K562 (cell line): ENCODE measurements around the gene MBNL1. TPM values are rescaled to one million over a fixed set of nuclear protein-coding genes. Genes with fewer than 3 reads are reported as not detected.

Experiments
- ATAC-seq: fragments of 200-7000 bp; cut with Tn5 transposase; 3 replicates; pipeline ENCODE4 v1.9.1; 2020; ENCODE audit warnings: moderate library complexity
- BruUV-seq: library from RNA; stranded (reverse); fragments of 400-500 nt; replicated peaks from 2 replicates; lab custom pipeline; 2021; lab: Mats Ljungman, UMichigan
- CTCF ChIA-PET: fragments of 300-600 bp; formaldehyde crosslinking; extraction: SDS; loops from one replicate; lab custom pipeline; 2021; ENCODE audit warnings: low intra/inter-chr PET ratio; lab: Yijun Ruan, JAX
- POLR2A ChIA-PET: fragments of 300-600, 350-650 bp; sonication (Branson Sonifier 250); formaldehyde crosslinking; extraction: SDS; loops from one replicate; lab custom pipeline; 2021; ENCODE audit warnings: antibody characterized with exemption, inconsistent platforms; lab: Yijun Ruan, JAX
- DNase-seq, 4 experiments: peaks; one replicate each; pipeline versions ENCODE4 v3.0.0 to v3.0.0-alpha.2; 2011 to 2018; ENCODE audit warnings: low spot score in 3 of 4, mixed read lengths in 3 of 4; ENCODE audit errors: extremely low read depth in 1 of 4
- FAIRE-seq: peaks from 2 replicates; lab custom pipeline; 2011; peaks lifted over from hg19 to GRCh38; lab: Jason Lieb, UNC
- H2AFZ ChIP-seq: 2 replicates; pipeline ENCODE4 v1.6.0; 2011; ENCODE audit warnings: low read depth, low read length, control low read depth, inconsistent platforms
- H3K27ac ChIP-seq: fragments of 200-600 bp; 3 replicates; pipeline ENCODE4 v1.8.0; 2011; ENCODE audit warnings: low read depth, mild to moderate bottlenecking, control low read depth, inconsistent platforms, low read length, moderate library complexity, mixed read lengths; ENCODE audit errors: extremely low read depth
- H3K27me3 ChIP-seq, 2 experiments: fragments of 300-600 bp in 1 of 2; 2 replicates in 1 of 2; 3 replicates in 1 of 2; pipeline versions ENCODE4 v1.6.0 to v1.8.0; 2011; ENCODE audit warnings: inconsistent platforms in 2 of 2, low read length in 2 of 2, mild to moderate bottlenecking in 1 of 2, mixed read lengths in 1 of 2, moderate library complexity in 1 of 2; ENCODE audit not compliant: control insufficient read depth in 2 of 2, insufficient read depth in 2 of 2
- H3K36me3 ChIP-seq: fragments of 300-600 bp; 3 replicates; pipeline ENCODE4 v1.8.0; 2011; ENCODE audit warnings: mild to moderate bottlenecking, low read length, inconsistent platforms; ENCODE audit not compliant: control insufficient read depth, insufficient read depth
- H3K4me1 ChIP-seq, 2 experiments: fragments of 200-600 bp in 1 of 2; replicated peaks in 1 of 2; 2 replicates in 1 of 2; 3 replicates in 1 of 2; pipeline versions ENCODE4 v1.5.1 to v1.8.0; 2011; ENCODE audit warnings: inconsistent platforms in 2 of 2, low read length in 2 of 2, mild to moderate bottlenecking in 1 of 2, mixed read lengths in 1 of 2, moderate library complexity in 1 of 2; ENCODE audit not compliant: control insufficient read depth in 2 of 2, insufficient read depth in 2 of 2
- H3K4me2 ChIP-seq: 2 replicates; pipeline ENCODE4 v1.6.1; 2011; ENCODE audit warnings: low read length, control low read depth, inconsistent platforms, mixed read lengths; ENCODE audit not compliant: insufficient read depth
- H3K4me3 ChIP-seq: fragments of 200-600 bp; sonication (generic), shearing (Covaris generic); 2 replicates; pipeline ENCODE4 v1.5.1; 2016; ENCODE audit warnings: control low read depth, inconsistent platforms
- H3K79me2 ChIP-seq: fragments of 200-600 bp; 3 replicates; pipeline ENCODE4 v1.8.0; 2011; ENCODE audit warnings: low read length, inconsistent platforms; ENCODE audit not compliant: control insufficient read depth, insufficient read depth
- H3K9ac ChIP-seq, 2 experiments: 2 replicates each; pipeline versions ENCODE4 v1.6.0 to v1.6.1; 2011; ENCODE audit warnings: low read depth in 2 of 2, low read length in 2 of 2, control low read depth in 1 of 2, inconsistent platforms in 1 of 2, mild to moderate bottlenecking in 1 of 2, mixed read lengths in 1 of 2; ENCODE audit not compliant: insufficient read depth in 1 of 2
- H3K9me1 ChIP-seq: one replicate; pipeline ENCODE4 v1.6.0; 2011; ENCODE audit warnings: inconsistent platforms, mild to moderate bottlenecking, low read length, moderate library complexity; ENCODE audit not compliant: control insufficient read depth, insufficient read depth
- H3K9me3 ChIP-seq: replicated peaks from 2 replicates; pipeline ENCODE4 v1.5.1; 2011; ENCODE audit warnings: low read depth, low read length, inconsistent platforms; ENCODE audit not compliant: control insufficient read depth, insufficient read depth
- H4K20me1 ChIP-seq: replicated peaks from 2 replicates; pipeline ENCODE4 v1.6.1; 2011; ENCODE audit warnings: low read length, inconsistent platforms, mixed read lengths; ENCODE audit not compliant: control insufficient read depth, insufficient read depth
- CAMTA2 ChIP-seq: fragments of 250-450 bp; sonication (Bioruptor Pico); conservative IDR thresholded peaks from 2 replicates; pipeline ENCODE4 v1.5.1; 2022
- CBFB ChIP-seq: sonication (generic); formaldehyde crosslinking; IDR thresholded peaks from 2 replicates; pipeline ENCODE4 v1.4.0; 2020; ENCODE audit warnings: mild to moderate bottlenecking, missing genetic modification reagents
- CTCF ChIP-seq, 3 experiments: IDR thresholded peaks in 2 of 3; conservative IDR thresholded peaks in 1 of 3; 2 replicates each; pipeline ENCODE4 v1.5.1; 2011 to 2012; ENCODE audit warnings: low read length in 3 of 3, mild to moderate bottlenecking in 3 of 3, control low read depth in 2 of 3, improper control_type of control experiment in 1 of 3, inconsistent platforms in 1 of 3, low read depth in 1 of 3, mixed read lengths in 1 of 3, moderate library complexity in 1 of 3; ENCODE audit not compliant: insufficient read depth in 2 of 3
- JUN ChIP-seq, 2 experiments: sonication (generic) in 1 of 2; formaldehyde crosslinking in 1 of 2; IDR thresholded peaks; 2 replicates each; pipeline versions ENCODE4 v1.6.1 to v1.8.0; 2012 to 2022; ENCODE audit warnings: borderline replicate concordance in 2 of 2, mild to moderate bottlenecking in 2 of 2, improper control_type of control experiment in 1 of 2, low read depth in 1 of 2, low read length in 1 of 2, missing genetic modification reagents in 1 of 2
- L3MBTL2 ChIP-seq: fragments of 450-650 bp; IDR thresholded peaks from 2 replicates; pipeline ENCODE4 v1.6.1; 2016; ENCODE audit warnings: mild to moderate bottlenecking, moderate library complexity
- RBFOX2 ChIP-seq: fragments of 200-400 bp; formaldehyde crosslinking; IDR thresholded peaks from 2 replicates; pipeline ENCODE4 v1.6.1; 2017; ENCODE audit warnings: low read depth, mild to moderate bottlenecking, low read length, moderate library complexity
- RNF219 ChIP-seq: fragments of 250-450 bp; sonication (Bioruptor Pico); IDR thresholded peaks from 2 replicates; pipeline ENCODE4 v1.5.0; 2022; ENCODE audit warnings: mild to moderate bottlenecking
- SOX6 ChIP-seq: fragments of 450-650 bp; IDR thresholded peaks from 2 replicates; pipeline ENCODE4 v1.6.1; 2014; ENCODE audit warnings: mild to moderate bottlenecking
- TEAD4 ChIP-seq, 2 experiments: sonication (generic) in 1 of 2; formaldehyde crosslinking in 1 of 2; IDR thresholded peaks; 2 replicates each; pipeline versions ENCODE4 v1.6.1 to v1.8.0; 2012 to 2022; ENCODE audit warnings: borderline replicate concordance in 1 of 2, inconsistent platforms in 1 of 2, low read length in 1 of 2, mild to moderate bottlenecking in 1 of 2, missing genetic modification reagents in 1 of 2
- TGIF2 ChIP-seq: sonication (generic); formaldehyde crosslinking; IDR thresholded peaks from 2 replicates; pipeline ENCODE4 v1.8.1; 2022; ENCODE audit warnings: mild to moderate bottlenecking, missing genetic modification reagents, moderate library complexity
- YBX1 ChIP-seq: fragments of 450-650 bp; IDR thresholded peaks from 2 replicates; pipeline ENCODE4 v1.7.1; 2016; ENCODE audit warnings: mild to moderate bottlenecking
- ZFP1 ChIP-seq: fragments of 450-650 bp; formaldehyde crosslinking; IDR thresholded peaks from 2 replicates; pipeline ENCODE4 v1.4.0; 2020; ENCODE audit warnings: mild to moderate bottlenecking, mixed read lengths
- ZHX1 ChIP-seq: fragments of 150-350 bp; conservative IDR thresholded peaks from 2 replicates; pipeline ENCODE4 v1.6.1; 2014; ENCODE audit warnings: low read length
- ZNF583 ChIP-seq: fragments of 250-450 bp; sonication (Bioruptor Pico); IDR thresholded peaks from 2 replicates; pipeline ENCODE4 v1.4.0; 2020
- ZNF668 ChIP-seq: fragments of 250-450 bp; sonication (Bioruptor Pico); IDR thresholded peaks from 2 replicates; pipeline ENCODE4 v1.8.0; 2022; ENCODE audit warnings: mild to moderate bottlenecking, inconsistent platforms
- WGBS: fragments of 100-300 bp; shearing (Covaris generic); methylation state at CpG from one replicate; pipeline ENCODE4 v1.1.6; 2016; ENCODE audit warnings: low coverage, mixed read lengths; ENCODE audit not compliant: insufficient coverage; ENCODE audit errors: missing lambda C conversion rate; 5-methylcytosine and 5-hydroxymethylcytosine counted together
- in situ Hi-C: fragments of 300-500 bp; cut with MboI; formaldehyde crosslinking; loops from 4 replicates; pipeline ENCODE4 v1.15.0; 2018; ENCODE audit warnings: inconsistent platforms, mixed read lengths
- intact Hi-C: fragments of 100-400 bp; cut with micrococcal nuclease; formaldehyde crosslinking; loops from 2 replicates; pipeline ENCODE4 v1.14.2; 2022
- polyA plus RNA-seq, 8 experiments: library from polyadenylated mRNA; depleted of rRNA in 4 of 8; stranded (reverse) in 5 of 8; unstranded in 3 of 8; fragments of >200 nt; fragmentation: Nextera tagmentation in 2 of 8; fragmentation: Illumina TruSeq in 1 of 8; extraction: Ambion mirVana in 2 of 8; extraction: Trizol in 1 of 8; gene quantifications; 2 replicates each; pipeline versions ENCODE4 v1.2.1 to v1.2.3, GENCODE V29; 2011 to 2014; ENCODE audit warnings: inconsistent platforms in 1 of 8, missing spikeins in 1 of 8
- total RNA-seq, 7 experiments: library from RNA; depleted of rRNA in 6 of 7; stranded (reverse); fragments of >200 nt in 6 of 7; fragmentation: Illumina TruSeq in 2 of 7; extraction: Trizol in 2 of 7; gene quantifications; 2 replicates each; pipeline versions ENCODE4 v1.2.1 to v1.2.3, GENCODE V29; 2011 to 2021; ENCODE audit warnings: low replicate concordance in 1 of 7

Gene MBNL1
- total and polyA plus RNA-seq, 9 of the 15 experiments (the other 6 are each of a cell fraction or from before 2014, with no cell fraction given), result 70.3 to 243 (median 220) TPM

GRCh38 chr3:152477422-152477821 is 208.7 kb downstream of the MBNL1 start:
- Histone ChIP-seq H4K20me1 (no peaks in the 10 kb centered on the region), H3K9ac (no peak overlapping the region), H3K27ac (no peak overlapping the region), H3K4me3 (no peak overlapping the region), H3K4me1 (peaks cover 0 to 3% of the 10 kb centered on the region in 2 experiments; a peak in 1 of 5 replicates), H3K27me3 (no peaks in the 10 kb centered on the region), H3K4me2 (no peak overlapping the region), H3K79me2 (no peaks in the 10 kb centered on the region), H3K9me3 (no peaks in the 10 kb centered on the region), H3K9me1 (no peaks in the 10 kb centered on the region), H2AFZ (peak overlapping the region; percentile 46), H3K36me3 (no peaks in the 10 kb centered on the region)
- TF ChIP-seq TGIF2 (CRISPR knock-in tag) (no peak), L3MBTL2 (no peak), CBFB (CRISPR knock-in tag) (no peak), ZNF668 (CRISPR knock-in tag) (no peak), JUN (IDR thresholded peaks at IDR 0.05; ENCODE audit: borderline replicate concordance, low read depth, low read length) (no peak), JUN (CRISPR knock-in tag; IDR thresholded peaks at IDR 0.05; ENCODE audit: borderline replicate concordance) (no peak), ZHX1 (no peak), ZNF583 (CRISPR knock-in tag) (no peak), RNF219 (no peak), YBX1 (no peak), CAMTA2 (no peak), CTCF (IDR thresholded peaks at IDR 0.05 in 2 of 3, conservative IDR thresholded peaks at IDR 0.05 in 1 of 3; ENCODE audit: insufficient read depth in 2 of 3, low read depth in 1 of 3, low read length in 3 of 3) (no peak), RBFOX2 (no peak), TEAD4 (IDR thresholded peaks at IDR 0.05; ENCODE audit: low read length) (no peak), TEAD4 (CRISPR knock-in tag; IDR thresholded peaks at IDR 0.05; ENCODE audit: borderline replicate concordance) (no peak), SOX6 (no peak), ZFP1 (no peak)
- no peak for DNase-seq
- ChIA-PET POLR2A (interaction anchor here (0.7 kb wide), 2 partner anchors 557 to 1848 kb away, joined by 3 read pairs; no protein-coding TSS in a partner anchor), CTCF (no interaction called here)
- peak; percentile 47 for ATAC-seq
- in situ Hi-C loops, result no loop called here
- intact Hi-C loops, result no loop called here
- WGBS, result 6% methylated on average over 2 of the region's 2 CpGs
- FAIRE-seq, result no peak
- no TSS peak for BruUV-seq
